Retinal pigment epithelial cell (primary cell): ENCODE measurements around the gene RPL12.

Experiments
- DNase-seq: peaks from one replicate; pipeline ENCODE4 v3.0.0-alpha.2; 2010; ENCODE audit warnings: low read depth
- H3K4me3 ChIP-seq: 2 replicates; pipeline ENCODE4 v1.5.1; 2011; ENCODE audit warnings: mild to moderate bottlenecking, low read length, control low read depth, moderate library complexity
- TF ChIP-seq, protein P1 (sequence below): conservative IDR thresholded peaks from 2 replicates; pipeline ENCODE4 v1.5.1; 2011; ENCODE audit warnings: low read depth, low read length, control low read depth, inconsistent platforms

RPL12 gene

DNA sequence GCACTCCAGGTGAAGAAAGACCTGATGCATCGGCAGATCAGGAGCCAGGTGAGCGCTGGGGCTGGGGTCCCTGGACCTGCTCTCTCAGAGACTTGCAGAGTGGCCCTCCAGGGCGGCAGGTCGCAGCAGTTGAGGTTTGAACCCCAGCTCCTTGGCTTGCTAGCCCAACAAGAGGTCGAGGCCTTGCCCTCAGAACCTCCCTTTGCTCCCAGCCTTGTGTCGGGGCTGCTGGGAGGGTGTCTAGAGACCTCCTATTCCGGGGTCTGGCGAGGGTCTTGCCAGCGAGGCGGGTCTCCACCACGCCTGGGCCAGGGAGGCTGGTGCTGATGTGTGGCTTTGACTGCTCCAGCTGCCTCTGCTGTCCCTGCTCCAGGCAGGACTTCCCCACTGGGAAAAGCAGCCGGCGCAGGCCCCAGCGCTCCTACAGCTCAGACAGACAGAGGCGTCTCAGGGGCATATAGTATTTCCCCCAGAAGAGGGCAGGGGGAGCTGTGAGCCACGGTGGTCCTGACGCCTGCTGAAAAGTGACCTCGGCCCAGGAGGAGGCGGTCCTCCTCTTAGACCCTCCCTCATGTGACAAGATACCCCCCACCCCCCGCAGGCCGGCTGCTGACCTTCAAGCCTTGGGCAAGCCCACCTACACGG lies 38.4 kb upstream of the RPL12 start:
- DNase-seq = no peak
- no peak overlapping the region for H3K4me3 ChIP-seq
- TF ChIP-seq, protein P1, sequence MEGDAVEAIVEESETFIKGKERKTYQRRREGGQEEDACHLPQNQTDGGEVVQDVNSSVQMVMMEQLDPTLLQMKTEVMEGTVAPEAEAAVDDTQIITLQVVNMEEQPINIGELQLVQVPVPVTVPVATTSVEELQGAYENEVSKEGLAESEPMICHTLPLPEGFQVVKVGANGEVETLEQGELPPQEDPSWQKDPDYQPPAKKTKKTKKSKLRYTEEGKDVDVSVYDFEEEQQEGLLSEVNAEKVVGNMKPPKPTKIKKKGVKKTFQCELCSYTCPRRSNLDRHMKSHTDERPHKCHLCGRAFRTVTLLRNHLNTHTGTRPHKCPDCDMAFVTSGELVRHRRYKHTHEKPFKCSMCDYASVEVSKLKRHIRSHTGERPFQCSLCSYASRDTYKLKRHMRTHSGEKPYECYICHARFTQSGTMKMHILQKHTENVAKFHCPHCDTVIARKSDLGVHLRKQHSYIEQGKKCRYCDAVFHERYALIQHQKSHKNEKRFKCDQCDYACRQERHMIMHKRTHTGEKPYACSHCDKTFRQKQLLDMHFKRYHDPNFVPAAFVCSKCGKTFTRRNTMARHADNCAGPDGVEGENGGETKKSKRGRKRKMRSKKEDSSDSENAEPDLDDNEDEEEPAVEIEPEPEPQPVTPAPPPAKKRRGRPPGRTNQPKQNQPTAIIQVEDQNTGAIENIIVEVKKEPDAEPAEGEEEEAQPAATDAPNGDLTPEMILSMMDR = no peak

DNA sequence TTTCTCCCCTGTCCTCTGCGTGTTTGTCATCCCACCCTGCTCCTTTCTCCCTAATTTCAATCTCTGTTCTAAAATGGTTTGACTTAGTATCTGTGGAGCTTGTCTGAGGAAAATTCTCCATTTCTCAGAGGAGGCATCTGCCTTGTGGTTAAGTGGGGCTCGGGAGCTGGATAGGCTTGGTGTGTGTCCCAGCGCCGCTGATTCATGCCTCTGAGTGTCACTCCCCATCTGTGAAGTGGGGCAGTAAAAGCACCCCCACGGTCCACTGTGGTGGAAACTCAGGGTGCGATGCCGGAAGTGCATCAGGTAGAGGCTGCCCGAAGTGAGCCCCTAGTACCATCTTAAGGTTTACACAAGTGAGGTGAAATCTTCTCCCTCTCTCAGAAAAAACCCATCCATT lies 37.7 kb upstream of the RPL12 start:
- TF ChIP-seq, protein P1 = no peak
- no peak overlapping the region for H3K4me3 ChIP-seq
- DNase-seq = no peak

- TF ChIP-seq, protein P1 = no peak
Measured at GRCh38 chr9:127485995-127486394, 34.8 kb upstream of the RPL12 start.

DNA sequence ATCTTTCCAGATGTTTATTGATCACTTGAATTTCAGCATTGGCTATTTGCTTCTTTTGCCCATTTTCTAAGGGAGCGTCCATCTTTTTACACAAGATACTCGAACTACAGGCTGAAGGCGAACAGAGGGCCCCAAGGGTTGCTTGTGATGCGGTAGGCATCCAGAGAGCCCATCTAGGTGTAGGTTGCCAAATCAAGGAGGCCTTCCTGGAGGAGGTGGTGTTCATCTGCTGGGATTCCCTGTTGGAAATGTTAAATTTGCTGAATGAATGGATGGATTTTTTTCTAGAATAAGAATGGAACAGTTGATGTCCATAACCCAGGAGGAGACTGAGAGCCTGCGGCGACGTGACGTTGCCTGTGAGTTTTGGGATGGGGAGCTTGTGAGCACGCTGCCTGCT lies 31.5 kb upstream of the RPL12 start:
- DNase-seq = no peak
- TF ChIP-seq, protein P1 = no peak
- H3K4me3 ChIP-seq = no peak overlapping the region

More at GRCh38 chr9:127485995-127486394, 34.8 kb upstream of the RPL12 start:
- no peak overlapping the region for H3K4me3 ChIP-seq
- no peak for DNase-seq

DNA sequence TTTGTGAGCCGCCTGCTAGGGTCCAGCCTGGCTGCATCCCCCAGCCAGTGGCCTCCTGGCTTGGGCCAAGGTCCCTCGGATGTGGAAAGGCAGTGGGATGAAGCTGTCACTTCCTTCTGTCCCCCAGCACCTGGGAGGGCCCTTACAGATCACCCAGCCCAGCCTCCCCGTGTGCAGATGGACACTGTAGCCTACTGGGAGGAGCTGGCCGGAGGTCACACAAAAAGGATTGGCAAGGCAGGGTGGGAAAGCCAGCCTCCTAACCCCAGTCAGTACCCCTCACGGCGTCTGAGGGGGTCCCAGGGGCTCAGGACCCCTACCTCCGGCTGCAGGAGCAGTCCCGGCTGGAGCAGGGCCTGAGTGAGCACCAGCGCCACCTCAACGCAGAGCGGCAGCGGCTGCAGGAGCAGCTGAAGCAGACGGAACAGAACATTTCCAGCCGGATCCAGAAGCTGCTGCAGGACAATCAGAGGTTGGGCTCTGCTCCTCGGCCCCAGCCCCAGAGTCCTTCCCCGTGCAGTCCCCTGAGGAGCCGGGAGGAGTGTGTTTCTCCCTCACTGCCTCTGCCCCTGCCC lies 28.4 kb upstream of the RPL12 start:
- no peak for DNase-seq
- TF ChIP-seq, protein P1 = no peak
- H3K4me3 ChIP-seq = no peak overlapping the region

GRCh38 chr9:127474592-127474991 lies 23.4 kb upstream of the RPL12 start:
- H3K4me3 ChIP-seq = no peak overlapping the region
- TF ChIP-seq, protein P1 = no peak
- DNase-seq = no peak

DNA sequence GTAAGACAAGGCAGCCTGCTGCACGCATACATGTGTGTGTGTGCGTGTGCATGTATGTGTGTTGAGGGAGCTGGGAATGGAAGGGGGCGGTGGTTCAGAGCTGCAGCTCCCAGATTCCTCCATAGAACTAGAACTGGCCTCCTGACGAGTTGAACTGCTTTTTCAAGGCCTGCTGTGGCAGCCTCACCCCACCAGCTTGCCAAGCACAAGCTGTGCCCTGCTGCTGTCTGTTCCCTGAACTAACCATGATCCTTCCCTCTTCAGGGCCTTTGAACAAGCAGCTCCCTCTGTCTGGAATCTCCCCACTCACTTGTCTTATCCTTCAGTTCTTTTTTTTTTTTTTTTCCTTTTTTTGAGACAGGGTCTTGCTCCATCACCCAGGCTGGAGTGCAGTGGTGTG lies 22.7 kb upstream of the RPL12 start:
- H3K4me3 ChIP-seq = no peak overlapping the region
- no peak for DNase-seq
- TF ChIP-seq, protein P1 = no peak
